Prostate gland (tissue), 2 donors: Measurements from ENCODE around the gene PLTP.

Experiments
- CTCF ChIP-seq, 4 experiments: fragments of 200-600 bp in 2 of 4; fragments of 450-650 bp in 2 of 4; sonication (generic) in 2 of 4; IDR thresholded peaks; 1 replicate in 3 of 4; 2 replicates in 1 of 4; pipeline ENCODE4 v1.5.1; 2016 to 2019; ENCODE audit warnings: antibody characterized with exemption in 4 of 4, mild to moderate bottlenecking in 2 of 4, moderate library complexity in 2 of 4
- POLR2A ChIP-seq: fragments of 450-650 bp; IDR thresholded peaks from one replicate; pipeline ENCODE4 v1.6.1; 2016; ENCODE audit warnings: antibody characterized with exemption, mild to moderate bottlenecking

- no peak for TF ChIP-seq CTCF (IDR thresholded peaks at IDR 0.05)
- no peak for TF ChIP-seq POLR2A
Observed at GRCh38 chr20:45918182-45918737, 6.3 kb upstream of the PLTP start.
